Measurements from ENCODE around the gene ADCK2. TPM values are rescaled to one million over a fixed set of nuclear protein-coding genes. Genes with fewer than 3 reads are reported as not detected.
"Not testable (repeated sequence)": the region's sequence is repeated elsewhere in the genome, so short reads cannot be mapped to it uniquely, and the experiment has no call there.

ADCK2 gene, protein sequence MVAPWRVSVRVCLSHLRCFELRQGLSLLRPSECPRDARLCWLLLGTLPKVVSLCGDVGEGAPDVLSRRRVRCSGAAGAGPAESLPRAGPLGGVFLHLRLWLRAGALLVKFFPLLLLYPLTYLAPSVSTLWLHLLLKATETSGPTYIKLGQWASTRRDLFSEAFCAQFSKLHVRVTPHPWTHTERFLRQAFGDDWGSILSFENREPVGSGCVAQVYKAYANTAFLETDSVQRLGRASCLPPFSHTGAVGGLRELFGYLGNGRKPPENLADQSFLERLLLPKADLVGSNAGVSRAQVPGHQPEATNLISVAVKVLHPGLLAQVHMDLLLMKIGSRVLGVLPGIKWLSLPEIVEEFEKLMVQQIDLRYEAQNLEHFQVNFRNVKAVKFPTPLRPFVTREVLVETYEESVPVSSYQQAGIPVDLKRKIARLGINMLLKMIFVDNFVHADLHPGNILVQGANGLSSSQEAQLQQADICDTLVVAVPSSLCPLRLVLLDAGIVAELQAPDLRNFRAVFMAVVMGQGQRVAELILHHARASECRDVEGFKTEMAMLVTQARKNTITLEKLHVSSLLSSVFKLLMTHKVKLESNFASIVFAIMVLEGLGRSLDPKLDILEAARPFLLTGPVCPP
- 10 to 100 TPM; 12.9 to 14.7 TPM for total RNA-seq
- long read RNA-seq, transcript ADCK2-201 (8 exons, 2,377 nt): major isoform, 10 of 11 reads
- long read RNA-seq, partial matches to known transcripts: 0 of 11 reads
- long read RNA-seq, other reads (novel, unspliced or antisense): 1 of 11 reads

GRCh38 chr7:140672382-140673062 is at the start of gene ADCK2:
TSS of gene ADCK2 (plus strand) at chr7:140672945. CDS start at chr7:140673331, 386 bp downstream.
- DNase-seq (peak; percentile 55), ATAC-seq (peak; percentile 84 to 87)
- intact Hi-C loops (cut with DNase I): loop anchor here in 1 of 2 donors (10.0 kb wide), 1 partner anchor 342 kb away; the partner anchor contains the start of gene MRPS33

- intact Hi-C loops (cut with DNase I): no loop called here
- ATAC-seq: peak in 1 of 2 donors; percentile 28
Measured at GRCh38 chr7:140623980-140624379, 48.8 kb upstream of the ADCK2 start.

GRCh38 chr7:140624392-140625191 is 48.2 kb upstream of the ADCK2 start:
- intact Hi-C loops (cut with DNase I): no loop called here
- ATAC-seq: no peak

More at GRCh38 chr7:140623980-140624379, 48.8 kb upstream of the ADCK2 start:
- no peak for DNase-seq

GRCh38 chr7:140625192-140625558 is 47.6 kb upstream of the ADCK2 start:
- DNase-seq; intact Hi-C loops (cut with DNase I); ATAC-seq: not testable (repeated sequence)

More at GRCh38 chr7:140624392-140625191, 48.2 kb upstream of the ADCK2 start:
- no peak for DNase-seq

GRCh38 chr7:140625908-140626868 is 46.6 kb upstream of the ADCK2 start:
- ATAC-seq (peak; percentile 88 to 90), DNase-seq (peak; percentile 92)
- intact Hi-C loops (cut with DNase I): no loop called here

DNA sequence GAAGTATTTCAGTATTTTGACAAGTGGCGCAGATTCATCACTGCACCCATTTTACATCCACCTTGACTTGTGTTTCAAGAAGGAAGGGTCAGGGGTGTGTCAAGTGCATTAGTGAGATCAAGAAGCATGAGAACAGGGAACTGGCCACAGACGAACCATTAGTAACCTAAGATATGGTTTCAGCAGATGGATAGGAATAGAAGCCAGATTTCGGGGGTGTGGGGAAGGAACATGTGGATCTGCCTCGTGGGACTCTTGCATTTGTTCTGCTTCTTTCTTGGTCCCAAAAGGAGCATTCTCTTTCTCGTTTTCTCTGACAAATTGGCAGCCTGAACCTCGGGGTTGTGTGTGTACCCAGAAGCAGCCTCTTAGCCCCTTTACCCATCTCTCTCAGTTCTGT is 41.7 kb upstream of the ADCK2 start:
- ATAC-seq: no peak
- intact Hi-C loops (cut with DNase I): no loop called here
- DNase-seq: no peak

DNA sequence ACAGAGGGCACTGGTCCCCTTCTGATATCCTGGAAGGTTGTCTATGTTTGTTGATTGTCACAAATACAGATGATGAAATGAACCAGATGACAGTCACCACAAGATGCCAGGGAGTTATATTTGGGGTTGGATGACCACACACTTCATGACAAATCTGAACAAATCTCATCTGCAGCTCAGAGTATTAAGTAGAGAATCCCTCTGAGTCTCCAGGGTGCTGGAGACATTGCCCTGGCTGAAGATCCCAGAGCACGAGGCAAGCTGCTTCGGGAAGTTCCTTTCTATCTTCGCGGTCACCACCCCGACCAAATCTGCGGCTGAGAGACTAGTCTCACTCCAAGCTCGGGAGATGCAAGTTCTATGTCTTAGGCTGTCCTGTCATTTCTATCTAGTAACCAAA is 41.1 kb upstream of the ADCK2 start:
- intact Hi-C loops (cut with DNase I): no loop called here
- ATAC-seq (peak; percentile 7 to 23), DNase-seq (no peak)

DNA sequence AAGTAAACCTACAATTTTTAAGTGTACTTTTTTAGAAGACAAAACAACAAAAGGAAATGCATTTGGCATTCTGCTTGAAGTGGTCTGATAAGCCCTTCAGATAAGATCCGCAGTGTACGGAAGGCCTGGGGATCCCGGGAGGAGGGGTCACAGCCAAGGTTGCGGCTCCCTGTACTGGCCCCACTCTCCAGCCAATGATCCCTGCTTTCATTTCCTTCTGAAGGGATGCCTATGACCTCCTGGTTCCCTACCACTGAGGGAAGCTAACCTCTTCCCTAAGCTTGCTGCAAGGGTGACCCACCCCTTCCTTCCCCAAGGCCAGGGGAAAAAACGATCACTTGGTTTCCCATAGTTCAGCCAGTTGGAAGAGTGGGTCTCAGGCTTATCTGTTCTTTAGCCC is 37.4 kb upstream of the ADCK2 start:
- ATAC-seq (no peak), DNase-seq (peak; percentile 31)
- intact Hi-C loops (cut with DNase I): no loop called here

GRCh38 chr7:140635816-140636215 is 36.9 kb upstream of the ADCK2 start:
- DNase-seq (no peak), ATAC-seq (no peak)
- intact Hi-C loops (cut with DNase I): no loop called here

DNA sequence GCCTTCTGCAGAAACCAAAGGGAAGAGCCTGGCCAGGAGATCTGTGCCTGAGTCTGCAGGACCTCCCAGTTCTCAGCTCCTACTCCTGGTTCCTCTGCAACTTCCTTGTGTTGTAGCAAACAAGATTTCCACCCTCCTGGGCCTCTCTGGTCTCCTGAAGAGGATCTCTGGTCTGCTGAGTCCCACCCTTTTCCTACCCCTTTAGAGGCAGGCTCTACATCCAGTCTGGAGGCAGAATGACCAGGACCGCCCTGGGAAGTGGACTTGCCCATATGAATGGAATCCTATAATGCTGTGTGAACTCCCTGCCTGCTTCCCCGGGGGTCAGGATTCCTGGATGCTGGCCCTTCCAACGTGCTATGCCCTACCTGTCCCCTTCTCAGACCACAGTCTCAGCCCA is 35.3 kb upstream of the ADCK2 start:
- intact Hi-C loops (cut with DNase I): no loop called here
- DNase-seq (no peak), ATAC-seq (no peak)

- no peak for DNase-seq
- intact Hi-C loops (cut with DNase I): no loop called here
- ATAC-seq: peak in 1 of 2 donors; percentile 5
Measured at GRCh38 chr7:140638173-140638791, 34.5 kb upstream of the ADCK2 start.

- ATAC-seq: peak; percentile 49 to 56
Measured at GRCh38 chr7:140639366-140640053, 33.2 kb upstream of the ADCK2 start.

GRCh38 chr7:140640060-140640637 is 32.6 kb upstream of the ADCK2 start:
- DNase-seq (peak; percentile 69), ATAC-seq (peak; percentile 60 to 64)
- intact Hi-C loops (cut with DNase I): no loop called here

More at GRCh38 chr7:140639366-140640053, 33.2 kb upstream of the ADCK2 start:
- intact Hi-C loops (cut with DNase I): no loop called here
- DNase-seq: peak; percentile 55

- peak; percentile 55 to 70 for ATAC-seq
- peak; percentile 81 for DNase-seq
- intact Hi-C loops (cut with DNase I): no loop called here
Measured at GRCh38 chr7:140640727-140641523, 31.8 kb upstream of the ADCK2 start, which contains the start of gene DENND2A. TSS of gene DENND2A (minus strand) at chr7:140640813. CDS start at chr7:140602397, 38,416 bp downstream.

DNA sequence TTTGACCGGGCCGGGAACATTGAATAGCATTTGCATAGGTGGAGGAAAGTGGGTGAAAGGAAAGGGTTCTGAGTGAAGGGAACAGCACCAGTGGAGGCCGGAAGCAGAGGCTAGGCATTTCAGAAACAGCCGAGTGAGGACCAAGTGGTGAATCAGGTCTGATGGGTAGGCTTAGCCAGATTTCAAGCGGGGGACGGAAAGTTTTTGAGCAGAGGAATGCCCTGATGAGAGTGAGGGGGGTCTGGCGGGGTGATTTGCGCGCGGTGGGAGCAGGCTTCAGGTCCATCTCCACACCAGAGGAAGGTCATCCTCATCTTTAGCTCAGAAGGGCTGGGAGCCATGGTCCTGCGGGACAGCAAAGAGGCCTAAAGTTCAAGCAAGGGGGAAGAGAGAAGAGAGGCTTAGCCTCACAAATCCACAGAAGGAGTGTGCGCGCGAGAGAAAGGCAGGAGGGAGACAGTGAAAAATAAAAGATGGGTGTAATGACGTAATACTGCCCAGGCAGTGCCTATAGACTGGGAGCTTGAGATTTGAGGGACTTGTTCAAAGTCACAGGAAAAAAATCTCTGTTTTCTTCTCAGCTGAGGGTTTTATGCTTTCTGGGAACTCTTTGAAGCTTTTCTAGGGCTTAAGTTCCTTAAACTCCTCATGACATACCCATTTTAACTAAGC is 31.1 kb upstream of the ADCK2 start:
- intact Hi-C loops (cut with DNase I): no loop called here
- DNase-seq: no peak

More for the DNA sequence above, 31.1 kb upstream of the ADCK2 start:
- ATAC-seq: no peak

Data from left cardiac atrium (tissue), 4 donors.